Mammary epithelial cell (primary cell): ENCODE results near the gene CASK.

Experiments
- CTCF ChIP-seq, 2 donors: IDR thresholded peaks in 1 of 2; conservative IDR thresholded peaks in 1 of 2; 2 replicates each; pipeline ENCODE4 v1.5.1; 2011 to 2012; ENCODE audit warnings: inconsistent platforms in 2 of 2, low read length in 2 of 2, mild to moderate bottlenecking in 2 of 2, control low read depth in 1 of 2, low read depth in 1 of 2; ENCODE audit not compliant: insufficient read depth in 1 of 2; ENCODE audit errors: extremely low read depth in 1 of 2
- EZH2 ChIP-seq: IDR thresholded peaks from 2 replicates; pipeline ENCODE4 v1.6.1; 2012; ENCODE audit warnings: low read length, inconsistent platforms, borderline replicate concordance

GRCh38 chrX:41824551-41824950 is 98.8 kb downstream of the CASK start:
- TF ChIP-seq CTCF (conservative IDR thresholded peaks at IDR 0.05 in 1 of 2, IDR thresholded peaks at IDR 0.05 in 1 of 2; ENCODE audit: extremely low read depth in 1 of 2, insufficient read depth in 1 of 2, low read depth in 1 of 2, low read length in 2 of 2) (no peak), EZH2 (no peak)
